ENCODE data around the gene SULT6B1. TPM values are rescaled to one million over a fixed set of nuclear protein-coding genes. Genes with fewer than 3 reads are reported as not detected.
A peak's percentile ranks its signal among the peaks of the same experiment; 100 is the strongest.
"Not testable (repeated sequence)": the region's sequence is repeated elsewhere in the genome, so short reads cannot be mapped to it uniquely, and the experiment has no call there.

SULT6B1 gene, protein sequence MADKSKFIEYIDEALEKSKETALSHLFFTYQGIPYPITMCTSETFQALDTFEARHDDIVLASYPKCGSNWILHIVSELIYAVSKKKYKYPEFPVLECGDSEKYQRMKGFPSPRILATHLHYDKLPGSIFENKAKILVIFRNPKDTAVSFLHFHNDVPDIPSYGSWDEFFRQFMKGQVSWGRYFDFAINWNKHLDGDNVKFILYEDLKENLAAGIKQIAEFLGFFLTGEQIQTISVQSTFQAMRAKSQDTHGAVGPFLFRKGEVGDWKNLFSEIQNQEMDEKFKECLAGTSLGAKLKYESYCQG
- not detected for polyA plus RNA-seq (2013, experiment 1 of 2; ENCODE audit: insufficient read length)
- not detected for polyA plus RNA-seq (2013, experiment 2 of 2; ENCODE audit: insufficient read length)

DNA sequence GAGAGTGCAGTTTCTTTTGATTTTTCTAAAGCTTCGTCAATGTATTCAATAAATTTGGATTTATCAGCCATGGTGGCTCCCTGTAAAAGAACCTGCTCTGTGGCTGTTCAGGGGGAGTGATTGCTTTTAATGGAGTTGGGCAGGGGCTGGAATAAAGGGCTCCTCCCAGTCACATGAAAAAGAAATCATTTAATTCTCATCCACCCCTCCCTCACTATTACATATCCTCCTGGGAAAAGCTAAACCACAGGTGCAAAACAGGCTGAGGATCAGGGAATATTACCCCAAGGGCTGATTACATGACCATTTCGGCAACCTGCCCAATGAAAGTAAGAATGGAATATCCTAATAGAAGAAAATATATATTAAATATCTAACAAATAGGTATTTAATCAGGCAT lies at the start of gene SULT6B1:
TSS of gene SULT6B1 (minus strand) at position 101 of the 400 bp plus-strand sequence. CDS start at position 71, 30 bp downstream.
- no peak for DNase-seq

DNA sequence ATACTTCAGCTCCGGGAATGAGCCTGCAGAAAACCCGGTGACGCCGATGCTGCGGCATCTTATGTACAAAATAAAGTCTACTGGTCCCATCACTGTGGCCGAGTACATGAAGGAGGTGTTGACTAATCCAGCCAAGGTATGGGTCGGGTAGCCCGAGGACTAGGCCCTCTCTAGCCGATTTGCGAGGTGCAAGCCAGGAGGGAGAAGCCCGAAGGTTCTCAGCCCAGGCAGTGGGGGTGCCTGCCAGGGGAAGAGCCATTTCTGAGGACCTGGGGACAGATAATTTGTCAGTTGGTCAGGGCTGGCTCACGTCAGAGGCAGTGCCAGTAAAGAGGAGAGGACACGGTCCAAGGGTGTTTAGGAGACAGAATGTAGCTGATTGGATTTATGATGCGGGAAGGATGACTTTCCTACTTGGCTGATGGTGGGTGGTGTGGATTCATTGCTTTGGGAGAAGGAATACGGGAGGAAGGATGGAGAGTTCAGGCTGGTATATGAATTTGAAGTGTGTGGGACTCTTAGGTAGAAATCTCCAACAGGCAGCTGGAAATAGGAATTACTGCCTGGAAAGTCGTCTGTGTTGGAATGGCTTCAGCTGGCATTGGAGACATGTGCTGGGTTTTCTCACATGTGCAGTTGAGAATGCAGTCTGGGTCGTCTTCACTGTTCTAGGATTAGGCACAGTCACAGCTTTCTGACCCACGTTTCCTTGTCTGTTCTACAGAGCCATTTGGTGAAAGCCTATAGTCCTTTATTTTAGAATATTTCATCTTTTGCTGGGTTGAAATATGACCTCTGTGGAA lies 43.9 kb upstream of the SULT6B1 start:
- DNase-seq: no peak

DNA sequence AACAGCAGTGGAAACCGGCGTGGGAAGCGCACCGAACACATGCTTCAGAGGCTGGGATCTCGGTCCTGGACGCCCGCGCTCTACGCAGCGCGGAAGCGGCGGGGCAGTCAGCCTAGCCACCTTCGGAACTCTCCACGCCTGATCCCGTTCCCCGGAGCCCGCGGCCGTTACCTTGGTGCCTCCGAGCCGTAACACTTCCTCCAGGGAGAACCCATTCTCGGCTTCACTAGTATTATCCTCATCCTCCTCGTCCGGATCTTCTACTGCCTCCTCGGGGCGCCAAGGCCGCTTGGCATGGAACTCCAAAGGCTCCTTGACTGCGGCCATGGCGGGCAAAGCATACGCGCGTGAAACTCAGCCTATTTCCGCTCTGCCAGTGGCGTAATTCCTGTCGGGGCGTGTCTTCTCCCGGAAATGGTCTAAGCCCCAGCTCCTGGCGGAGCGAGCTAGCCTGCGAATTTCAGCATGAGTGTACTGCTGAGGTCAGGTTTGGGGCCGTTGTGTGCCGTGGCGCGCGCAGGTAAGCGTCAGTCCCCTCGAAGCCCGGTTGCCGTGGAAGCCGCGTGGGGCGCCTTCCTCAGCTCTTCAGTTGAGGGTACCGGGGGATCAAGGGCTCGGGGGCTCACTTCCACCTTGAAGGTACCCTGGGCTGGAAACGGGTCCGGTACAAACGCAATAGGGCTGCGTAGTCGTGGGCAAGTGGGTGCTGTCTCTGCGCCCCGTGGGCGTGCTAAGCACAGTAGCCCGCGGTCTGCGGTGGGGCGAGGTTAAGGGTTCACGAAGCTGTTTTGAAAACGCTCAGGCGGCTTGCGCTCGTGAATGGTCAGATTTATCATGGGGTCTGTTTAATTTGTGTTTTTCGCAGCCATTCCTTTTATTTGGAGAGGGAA lies 43.0 kb upstream of the SULT6B1 start, which contains the start of the genes CEBPZ and NDUFAF7:
TSS of gene CEBPZ (minus strand) at position 356 of the 890 bp plus-strand sequence. CDS start at position 327, 29 bp downstream.
TSS of gene NDUFAF7 (plus strand) at position 418 of the 890 bp plus-strand sequence. CDS start at position 466, 48 bp downstream.
- peak; percentile 89 for DNase-seq

DNA sequence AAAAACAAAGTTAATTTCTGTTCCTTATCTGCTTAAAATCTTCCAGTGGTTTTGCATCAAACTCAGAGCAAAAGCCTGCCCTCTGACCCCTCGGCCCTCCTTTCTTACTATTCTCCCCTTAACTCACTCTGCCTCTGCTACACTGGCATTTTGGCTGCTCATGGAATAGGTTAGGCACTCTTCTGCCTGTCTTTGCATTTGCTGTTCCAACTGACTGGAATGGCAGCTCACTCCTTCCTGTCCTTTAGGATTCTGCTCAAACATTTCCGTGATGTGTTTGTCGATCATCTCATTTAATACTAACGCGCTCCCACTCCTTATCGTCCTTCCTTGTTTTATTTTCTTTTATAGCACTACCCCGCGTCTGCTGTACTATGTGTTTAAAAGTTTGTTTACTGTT lies 42.1 kb upstream of the SULT6B1 start:
- DNase-seq: peak; percentile 4

DNA sequence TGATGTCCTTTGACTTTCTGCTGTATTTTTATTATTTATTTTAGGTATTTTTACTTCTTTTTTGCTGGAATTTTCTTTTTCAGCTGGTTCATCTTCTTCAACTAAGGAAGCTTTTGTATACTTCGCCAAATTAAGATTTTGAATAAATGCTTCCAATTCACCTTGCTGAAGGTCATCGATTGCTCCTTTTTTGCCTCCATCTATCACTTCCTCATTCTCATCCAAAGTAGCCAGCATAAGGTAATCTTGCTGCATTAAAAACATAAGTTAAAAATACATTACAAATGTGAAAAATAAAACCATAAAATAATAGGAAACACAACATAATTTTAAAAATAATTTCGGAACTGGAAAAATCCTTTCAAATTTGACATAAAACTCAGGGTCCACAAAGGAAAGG lies 40.3 kb upstream of the SULT6B1 start:
- no peak for DNase-seq

DNA sequence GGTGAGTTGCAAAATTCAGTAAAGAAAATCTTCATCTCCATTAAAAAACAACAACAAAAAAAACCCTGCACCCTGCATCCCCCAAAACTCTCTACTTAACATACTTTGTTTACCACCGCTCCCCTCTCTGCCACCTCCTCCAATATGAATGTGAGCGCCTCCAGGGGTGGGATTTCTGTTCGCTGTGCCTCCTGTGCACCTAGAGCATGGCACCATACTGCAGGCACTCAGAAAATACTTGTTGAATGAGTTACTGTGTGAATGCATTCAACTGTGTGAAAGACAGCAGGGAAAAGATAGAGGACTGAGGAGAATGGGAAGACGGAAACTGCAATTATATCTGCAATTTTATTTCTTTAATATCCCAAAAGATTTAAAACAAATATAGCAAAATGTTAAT lies 38.4 kb upstream of the SULT6B1 start:
- no peak for DNase-seq

DNA sequence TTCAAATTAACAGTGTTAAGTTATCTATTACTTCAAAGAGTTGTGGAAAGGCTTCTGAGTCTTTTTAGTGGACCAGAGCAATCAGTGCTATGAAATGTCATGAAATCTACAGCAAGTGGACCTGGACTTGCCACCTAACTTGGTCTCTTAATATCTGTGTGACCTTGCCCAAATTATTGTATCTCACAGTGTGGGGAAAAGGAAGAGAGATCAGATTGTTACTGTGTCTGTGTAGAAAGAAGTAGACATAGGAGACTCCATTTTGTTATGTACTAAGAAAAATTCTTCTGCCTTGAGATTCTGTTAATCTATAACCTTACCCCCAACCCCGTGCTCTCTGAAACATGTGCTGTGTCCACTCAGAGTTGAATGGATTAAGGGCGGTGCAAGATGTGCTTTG lies 36.7 kb upstream of the SULT6B1 start:
- DNase-seq: not testable (repeated sequence)

DNA sequence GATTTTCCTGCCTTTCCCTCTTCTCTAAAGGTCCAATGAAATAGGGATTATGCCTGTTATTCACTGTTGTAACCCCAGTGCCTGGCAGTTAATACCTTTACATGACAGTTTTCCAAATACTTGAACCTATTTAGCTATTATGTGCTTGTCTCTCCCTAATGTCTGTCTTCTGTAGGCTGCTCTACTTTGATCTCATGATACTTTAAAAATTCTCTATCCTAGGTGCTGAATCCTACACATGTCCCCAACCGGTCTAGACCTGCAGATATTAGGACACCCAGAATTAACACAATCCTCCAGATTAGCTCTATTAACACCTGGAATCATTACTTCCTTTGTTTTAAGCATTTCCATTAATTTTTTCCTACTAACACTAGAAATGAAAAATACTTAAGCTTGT lies 35.6 kb upstream of the SULT6B1 start:
- DNase-seq: no peak

DNA sequence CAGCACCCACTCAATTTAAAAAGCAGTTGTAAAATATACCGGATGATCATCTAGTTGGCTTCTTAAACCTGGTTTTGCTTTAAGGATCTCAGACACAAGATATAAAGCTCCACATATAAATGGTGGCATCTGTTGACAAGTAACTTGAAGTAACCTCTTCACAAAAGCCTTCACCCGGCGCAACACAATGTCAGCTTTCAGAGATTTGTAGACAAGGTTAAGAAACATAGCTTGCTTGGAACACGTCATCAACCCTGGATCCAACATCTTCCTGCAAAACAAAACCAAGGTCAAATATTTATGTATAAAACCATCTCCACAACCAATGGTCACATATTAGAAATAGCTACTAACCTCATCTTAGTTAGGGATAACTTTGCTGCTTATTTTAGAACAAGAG lies 34.7 kb upstream of the SULT6B1 start:
- DNase-seq: no peak

DNA sequence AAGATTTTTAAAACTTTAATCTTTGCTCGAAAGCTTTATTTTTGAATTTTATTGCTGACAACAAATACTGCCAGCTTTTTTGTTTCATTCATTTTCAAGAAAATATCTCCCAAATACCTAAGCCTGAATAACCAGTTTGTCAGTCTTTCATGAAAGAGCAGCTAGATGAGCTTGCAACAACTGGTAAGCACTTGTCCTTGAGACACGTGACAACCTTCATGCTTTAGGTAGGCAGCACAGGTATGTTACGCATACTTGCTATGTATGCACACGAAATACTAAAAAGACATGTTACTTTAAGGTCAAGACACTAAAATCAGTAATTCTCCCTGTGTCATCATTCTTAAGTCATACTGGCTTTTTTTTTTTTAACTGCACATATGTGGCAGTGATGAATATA lies 30.6 kb upstream of the SULT6B1 start:
- no peak for DNase-seq

DNA sequence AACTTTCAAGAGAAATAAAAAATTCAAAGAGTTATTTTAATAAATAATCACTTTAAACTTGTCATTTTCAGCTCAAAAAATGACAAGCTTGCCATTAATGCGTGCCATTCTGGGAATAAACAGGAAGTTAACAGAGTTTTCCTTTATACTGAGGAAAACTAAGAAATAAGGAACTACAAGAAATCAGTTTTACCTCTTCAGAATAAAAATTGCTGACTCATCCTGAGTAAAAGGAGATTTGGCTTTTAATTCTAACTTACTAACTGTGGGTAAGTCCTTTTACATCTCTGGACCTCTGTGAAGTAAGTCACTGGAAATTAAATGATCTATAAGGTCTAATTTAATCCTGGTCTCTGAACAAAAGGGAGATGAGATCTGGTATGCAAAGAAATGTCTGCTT lies 26.8 kb upstream of the SULT6B1 start:
- no peak for DNase-seq

DNA sequence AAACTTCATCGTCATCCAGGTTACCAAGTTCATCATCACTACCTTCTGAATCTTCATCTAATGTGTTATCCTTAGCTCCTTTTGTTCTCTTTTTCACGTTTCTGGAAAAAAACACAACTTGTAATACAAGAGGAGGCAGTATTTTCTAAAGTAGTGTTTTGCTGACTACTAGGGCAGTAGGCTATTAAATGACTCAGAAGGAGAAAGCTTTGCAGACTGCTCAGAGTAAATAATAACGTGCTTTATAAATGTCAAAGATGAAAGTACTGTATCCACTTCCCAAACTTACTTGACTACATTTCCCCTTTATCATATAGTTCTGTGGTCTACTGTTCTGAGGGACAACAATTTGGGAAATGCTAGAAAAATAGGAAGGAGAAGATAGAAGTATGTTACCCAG lies 23.5 kb upstream of the SULT6B1 start:
- no peak for DNase-seq

DNA sequence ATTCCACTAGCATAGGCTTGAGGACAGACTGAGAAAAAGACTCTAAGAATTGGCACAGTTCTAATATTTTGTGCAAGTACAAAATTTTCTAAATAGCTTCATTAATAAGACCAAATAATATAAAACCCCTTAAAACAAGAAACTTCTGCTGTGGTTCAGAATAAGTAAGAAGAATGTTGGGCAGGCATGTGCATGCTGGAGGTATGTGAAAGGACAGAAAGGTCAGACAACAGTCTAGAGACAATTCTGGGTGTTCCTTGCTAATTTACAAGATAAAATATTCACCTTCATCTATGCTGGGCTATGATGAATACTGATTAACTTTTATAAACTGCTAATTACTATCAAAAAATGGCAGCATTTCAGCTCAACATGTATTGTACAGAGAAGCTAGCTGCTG lies 22.7 kb upstream of the SULT6B1 start:
- DNase-seq: no peak

DNA sequence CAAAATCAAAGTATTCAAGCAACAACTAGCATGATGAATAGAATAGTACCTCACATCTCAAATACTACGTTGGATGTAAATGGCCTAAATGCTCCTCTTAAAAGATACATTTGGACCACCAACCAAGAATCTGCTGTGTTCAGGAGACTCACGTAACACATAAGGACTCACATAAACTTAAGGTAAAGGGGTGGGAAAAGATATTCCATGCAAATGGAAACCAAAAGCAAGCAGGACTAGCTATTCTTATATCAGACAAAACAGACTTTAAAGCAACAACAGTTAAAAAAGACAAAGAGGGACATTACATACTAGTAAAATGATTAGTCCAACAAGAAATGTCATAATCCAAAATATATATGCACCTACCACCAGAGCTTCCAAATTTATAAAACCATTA lies 18.3 kb upstream of the SULT6B1 start:
- DNase-seq: not testable (repeated sequence)

DNA sequence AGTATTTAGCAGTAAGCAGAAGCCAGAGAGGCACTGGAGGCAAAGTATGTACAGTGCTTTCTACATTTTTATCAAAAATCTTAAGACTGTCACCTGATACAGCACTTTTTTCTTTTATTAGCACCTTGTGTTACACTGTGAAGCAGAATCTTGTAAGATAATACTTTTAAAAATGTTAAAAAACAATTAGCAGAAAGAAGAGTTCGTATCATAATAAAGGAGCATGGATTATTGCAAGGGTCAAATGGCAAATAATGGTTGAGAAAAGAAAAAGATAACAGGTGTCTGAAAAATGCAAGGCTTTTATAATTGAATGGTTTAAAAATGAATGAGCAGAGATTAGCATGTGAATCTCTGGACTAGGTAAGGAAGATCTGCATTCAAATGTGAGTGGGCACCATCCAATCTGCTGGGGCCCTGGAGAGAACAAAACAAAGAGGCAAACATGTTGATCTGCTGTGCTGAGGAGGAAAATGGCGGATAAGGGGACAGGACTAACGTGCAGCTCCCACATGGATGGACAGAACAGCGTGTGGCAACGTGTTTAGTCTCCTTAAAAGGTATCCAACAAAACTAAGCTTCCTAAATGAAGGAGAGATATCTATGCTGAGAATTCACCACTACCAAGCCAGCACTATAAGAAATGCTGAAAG lies 17.3 kb upstream of the SULT6B1 start:
- DNase-seq: no peak

DNA sequence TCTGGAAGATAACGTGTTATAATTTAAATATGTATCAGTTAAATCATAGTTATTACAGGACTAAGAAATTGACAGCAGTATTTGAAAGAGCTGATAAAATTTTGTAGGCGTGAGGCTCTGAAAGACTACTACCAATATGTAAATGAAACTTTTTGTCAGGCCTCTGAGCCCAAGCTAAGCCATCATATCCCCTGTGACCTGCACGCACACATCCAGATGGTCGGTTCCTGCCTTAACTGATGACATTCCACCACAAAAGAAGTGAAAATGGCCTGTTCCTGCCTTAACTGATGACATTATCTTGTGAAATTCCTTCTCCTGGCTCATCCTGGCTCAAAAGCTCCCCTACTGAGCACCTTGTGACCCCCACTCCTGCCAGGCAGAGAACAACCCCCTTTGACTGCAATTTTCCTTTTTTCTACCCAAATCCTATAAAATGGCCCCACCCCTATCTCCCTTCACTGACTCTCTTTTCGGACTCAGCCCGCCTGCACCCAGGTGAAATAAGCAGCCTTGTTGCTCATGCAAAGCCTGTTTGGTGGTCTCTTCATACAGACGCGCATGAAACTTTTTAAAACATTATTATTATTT lies 16.7 kb upstream of the SULT6B1 start:
- not testable (repeated sequence) for DNase-seq

DNA sequence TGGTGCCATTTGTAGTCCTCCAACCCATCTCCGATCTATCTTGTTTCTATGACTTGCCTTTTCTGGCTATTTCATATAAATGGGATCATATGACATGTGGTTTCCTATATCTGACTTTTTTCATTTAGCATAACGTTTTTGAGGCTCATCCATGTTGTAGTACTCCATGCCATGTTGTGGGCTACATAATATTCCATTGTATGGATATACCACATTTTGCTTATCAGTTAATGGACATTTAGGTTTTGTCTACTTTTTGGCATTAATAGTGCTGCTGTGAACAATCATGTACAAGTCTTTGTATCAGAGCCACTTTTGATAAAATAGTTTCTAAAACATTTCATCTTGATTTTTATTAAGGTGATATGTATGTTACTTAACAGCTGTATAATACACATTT lies 15.2 kb upstream of the SULT6B1 start:
- no peak for DNase-seq

DNA sequence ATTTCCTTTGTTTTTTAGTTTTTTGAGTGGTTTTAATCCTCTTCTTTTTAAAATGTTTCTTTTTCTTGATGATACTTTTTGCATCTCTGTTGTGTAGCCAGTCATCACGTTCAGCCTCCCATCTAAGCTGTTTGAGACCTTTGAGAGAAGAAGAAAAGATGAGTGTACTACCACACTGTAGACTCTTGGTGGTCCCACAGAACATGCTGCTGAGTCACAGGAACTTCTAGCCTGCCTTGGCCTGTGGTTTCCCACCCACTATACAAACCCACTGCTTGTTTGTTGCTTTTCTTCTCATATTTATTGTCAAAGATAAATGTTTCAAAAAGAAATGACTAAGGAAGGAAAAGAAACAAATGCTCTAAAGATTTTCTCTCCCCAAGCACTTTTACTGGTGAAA lies 13.3 kb upstream of the SULT6B1 start:
- peak; percentile 21 for DNase-seq

DNA sequence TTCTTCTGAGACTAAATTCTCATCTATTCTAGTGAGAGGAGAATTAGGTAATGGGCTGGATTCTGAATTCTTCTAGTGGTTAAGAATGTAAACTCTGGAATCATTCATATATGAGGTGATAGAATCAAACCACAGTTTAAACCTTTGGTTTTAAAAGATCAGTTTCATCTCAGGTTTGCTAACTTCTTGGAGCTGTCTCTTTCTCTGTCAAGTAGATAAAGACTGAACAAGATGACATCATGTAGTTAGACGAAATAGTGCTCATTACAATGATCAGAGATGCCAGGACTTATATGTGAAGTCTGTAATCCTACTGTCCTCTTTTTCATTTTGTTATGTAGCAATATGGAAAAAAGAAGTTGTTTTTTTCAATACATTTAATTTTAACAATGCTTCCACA lies 12.7 kb upstream of the SULT6B1 start:
- DNase-seq: no peak

DNA sequence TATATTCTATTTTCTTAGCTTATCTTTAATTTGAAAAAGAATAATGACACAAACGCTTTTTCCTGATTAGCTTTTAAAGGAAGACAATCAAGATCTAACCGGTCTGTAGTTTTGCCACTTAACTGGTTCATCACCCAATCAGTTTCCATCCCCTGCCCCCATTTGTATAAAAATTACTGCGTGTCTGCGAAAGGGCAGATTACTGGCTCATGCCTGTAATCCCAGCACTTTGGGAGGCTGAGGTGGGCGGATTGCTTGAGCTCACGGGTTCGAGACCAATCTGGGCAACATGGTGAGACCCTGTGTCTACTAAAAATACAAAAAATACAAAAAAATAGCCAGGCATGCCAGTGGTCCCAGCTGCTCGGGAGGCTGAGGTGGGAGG lies 10.2 kb upstream of the SULT6B1 start:
- DNase-seq: no peak

DNA sequence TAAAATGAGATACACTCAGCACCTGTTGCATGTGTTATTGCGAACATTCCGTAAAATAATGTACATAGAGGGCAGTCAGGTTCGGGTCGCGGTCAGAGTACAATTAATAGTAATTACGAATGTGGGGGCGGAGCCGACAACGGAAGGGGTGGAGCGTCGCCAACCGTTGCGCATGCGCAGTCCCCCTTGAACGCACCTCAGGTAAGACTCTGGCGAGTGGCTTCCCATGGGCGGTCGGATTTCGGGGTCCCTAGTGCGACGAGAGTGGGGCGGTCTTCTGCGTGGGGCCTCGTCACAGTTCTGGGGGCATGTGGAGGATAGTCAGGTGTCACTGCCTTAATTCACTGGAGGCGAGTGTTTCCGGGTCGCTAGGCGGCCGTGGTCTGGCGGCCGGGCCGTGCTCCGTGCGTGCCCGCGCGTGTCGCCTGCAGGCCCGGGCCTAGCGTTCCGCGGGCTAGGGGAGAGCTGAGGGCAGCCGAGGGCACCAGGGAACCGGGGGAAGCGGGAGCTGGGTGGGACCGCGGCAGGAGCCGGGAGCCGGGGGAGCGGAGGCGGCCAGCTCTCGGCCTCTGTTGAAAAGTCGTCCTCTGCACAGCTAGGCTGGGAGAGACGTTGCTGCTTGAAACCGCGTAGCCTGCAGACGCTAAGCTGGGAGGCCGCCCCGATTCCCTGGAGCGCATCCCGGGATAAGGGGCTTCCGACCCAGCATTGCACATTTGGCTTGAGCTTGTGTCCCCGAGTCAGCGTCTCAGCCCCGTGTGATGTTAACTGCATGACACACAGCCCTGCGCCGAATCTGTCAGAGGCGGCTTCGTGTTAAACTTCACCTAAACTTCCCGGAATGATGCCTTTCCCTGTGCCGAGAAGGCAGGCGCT lies 8.1 kb upstream of the SULT6B1 start, which contains the start of gene CEBPZOS:
TSS of gene CEBPZOS (plus strand) at position 177 of the 876 bp plus-strand sequence. CDS start 3,209 bp downstream, outside the sequence.
- DNase-seq: peak; percentile 74
